GM19238 (cell line): ENCODE measurements around the gene OAF.

Experiments used
- DNase-seq: peaks from one replicate; pipeline ENCODE4 v3.0.0; 2011; ENCODE audit warnings: low spot score; ENCODE audit not compliant: insufficient read length

OAF gene

DNA sequence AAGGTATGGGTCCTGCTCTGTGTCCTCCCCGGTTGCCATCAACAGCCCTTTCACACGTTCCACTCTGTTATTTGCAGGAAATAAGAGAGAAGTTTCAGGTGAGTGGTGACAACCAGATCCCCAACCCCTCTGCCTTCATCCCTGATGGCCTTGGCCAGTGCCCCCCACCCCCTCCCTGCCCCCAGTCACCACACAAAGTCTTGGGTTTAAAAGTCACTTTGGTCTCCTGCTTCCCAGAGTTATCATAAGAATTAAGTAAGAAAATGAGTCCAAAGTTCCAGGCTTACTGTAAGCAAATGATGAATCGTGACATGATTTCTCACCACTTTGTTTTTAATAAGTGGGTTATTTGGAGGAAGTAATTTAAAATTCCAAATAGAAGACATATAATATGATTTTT, 9.2 kb upstream of the OAF start:
- no peak for DNase-seq

DNA sequence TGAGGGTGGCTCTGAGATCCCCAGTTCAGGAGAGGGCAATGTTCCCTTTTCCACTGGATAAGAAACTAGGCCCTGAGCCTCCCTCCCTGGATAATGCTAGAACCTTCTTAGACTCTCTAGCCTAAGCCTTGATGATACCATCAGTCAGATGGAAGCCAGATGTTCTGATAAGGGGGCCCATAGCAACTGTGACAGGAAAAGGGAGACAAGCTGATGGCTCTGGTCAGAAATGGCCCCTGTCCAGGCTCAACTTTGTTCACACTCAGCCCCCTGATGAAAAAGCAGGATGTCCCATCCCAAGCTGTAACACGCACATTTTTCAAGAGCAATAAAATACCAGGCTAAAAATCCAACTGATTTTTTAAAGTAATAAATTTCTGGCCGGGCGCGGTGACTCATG, 7.2 kb upstream of the OAF start:
- no peak for DNase-seq

GRCh38 chr11:120205596-120206161, 5.2 kb upstream of the OAF start:
- no peak for DNase-seq

- no peak for DNase-seq
Observed at GRCh38 chr11:120207512-120207911, 3.3 kb upstream of the OAF start.

DNA sequence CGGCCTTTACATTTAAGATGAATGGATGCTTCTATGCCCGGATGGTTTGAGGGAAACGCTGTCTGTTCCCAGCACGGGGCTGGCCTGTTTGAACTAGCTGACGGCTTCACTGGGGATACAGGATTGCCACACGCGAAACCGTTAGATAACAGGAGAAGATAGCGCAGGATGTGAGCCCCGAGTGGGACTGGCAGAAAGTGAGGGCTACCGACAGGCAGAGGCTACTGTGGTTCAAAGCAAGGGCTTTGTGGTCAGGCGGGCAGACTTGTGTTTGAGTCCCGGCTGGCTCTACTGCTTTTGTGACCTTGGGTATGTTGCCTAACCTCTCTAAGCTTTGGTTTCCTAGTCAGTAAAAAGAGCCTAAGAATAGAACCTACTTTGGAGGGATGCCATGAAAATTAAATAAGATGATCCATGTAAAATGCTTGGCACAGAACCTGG, 2.8 kb upstream of the OAF start:
- DNase-seq = no peak

DNA sequence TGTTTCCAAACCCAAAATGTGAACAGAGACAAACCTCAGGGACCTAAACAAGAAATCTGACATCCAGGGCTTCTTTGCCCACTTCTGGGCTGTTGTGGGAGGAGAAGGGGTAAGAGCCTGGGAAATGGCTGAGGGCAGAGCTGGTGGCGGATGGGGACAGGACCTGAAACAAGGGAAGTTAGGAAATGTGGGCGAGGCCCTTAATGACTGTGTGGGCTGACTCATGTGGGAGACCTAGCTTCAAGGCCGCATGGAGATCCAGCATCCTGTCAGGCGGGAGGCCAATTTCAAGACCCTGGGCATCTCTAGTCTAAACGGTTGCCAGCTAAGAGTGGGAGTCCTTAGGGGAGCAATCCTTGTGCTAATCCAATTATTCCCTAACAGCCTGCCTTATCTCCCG, 2.1 kb upstream of the OAF start:
- DNase-seq = no peak

DNA sequence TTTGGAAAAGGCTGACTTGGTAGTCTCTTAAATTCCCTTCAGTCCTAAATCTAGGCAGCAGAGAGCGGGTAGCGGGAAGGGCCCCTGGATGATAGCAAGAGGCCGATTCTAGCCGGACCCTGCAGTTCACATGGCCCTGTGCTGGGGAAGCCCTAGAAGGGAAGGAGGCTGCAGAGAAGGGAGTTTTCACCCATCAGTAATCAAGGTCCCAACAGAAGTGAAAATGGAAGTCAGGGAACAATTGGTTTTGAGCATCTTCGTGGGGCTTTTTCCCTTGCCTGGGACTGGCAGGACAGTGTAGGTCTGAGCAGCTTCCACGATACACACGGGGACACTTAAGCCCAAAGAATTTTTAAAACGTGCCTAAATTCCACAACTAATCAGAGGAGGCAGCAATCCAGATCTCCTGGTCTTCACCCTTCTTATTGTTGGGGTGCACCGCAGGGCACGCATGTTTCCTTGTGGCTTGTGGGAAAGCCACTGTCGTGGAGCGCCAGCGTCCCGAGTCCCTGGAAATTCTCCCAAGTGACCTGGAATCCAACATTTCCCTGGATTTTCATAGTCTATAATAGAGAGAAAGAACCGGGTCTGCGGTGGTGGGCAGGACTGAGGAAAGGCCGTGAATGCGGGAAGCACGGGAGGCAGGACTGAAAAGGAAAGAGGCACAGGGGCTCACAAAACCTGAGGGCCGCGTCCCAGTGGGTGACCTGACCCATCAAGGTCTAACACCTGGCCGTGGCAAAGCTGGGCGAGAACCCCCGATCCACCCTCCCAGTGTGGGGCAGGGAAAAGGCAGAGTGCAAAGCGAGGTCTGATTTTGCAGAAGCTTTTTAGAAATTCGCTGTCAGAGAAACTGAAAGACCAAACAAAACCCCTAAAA, 846 bp upstream of the OAF start:
- no peak for DNase-seq

DNA sequence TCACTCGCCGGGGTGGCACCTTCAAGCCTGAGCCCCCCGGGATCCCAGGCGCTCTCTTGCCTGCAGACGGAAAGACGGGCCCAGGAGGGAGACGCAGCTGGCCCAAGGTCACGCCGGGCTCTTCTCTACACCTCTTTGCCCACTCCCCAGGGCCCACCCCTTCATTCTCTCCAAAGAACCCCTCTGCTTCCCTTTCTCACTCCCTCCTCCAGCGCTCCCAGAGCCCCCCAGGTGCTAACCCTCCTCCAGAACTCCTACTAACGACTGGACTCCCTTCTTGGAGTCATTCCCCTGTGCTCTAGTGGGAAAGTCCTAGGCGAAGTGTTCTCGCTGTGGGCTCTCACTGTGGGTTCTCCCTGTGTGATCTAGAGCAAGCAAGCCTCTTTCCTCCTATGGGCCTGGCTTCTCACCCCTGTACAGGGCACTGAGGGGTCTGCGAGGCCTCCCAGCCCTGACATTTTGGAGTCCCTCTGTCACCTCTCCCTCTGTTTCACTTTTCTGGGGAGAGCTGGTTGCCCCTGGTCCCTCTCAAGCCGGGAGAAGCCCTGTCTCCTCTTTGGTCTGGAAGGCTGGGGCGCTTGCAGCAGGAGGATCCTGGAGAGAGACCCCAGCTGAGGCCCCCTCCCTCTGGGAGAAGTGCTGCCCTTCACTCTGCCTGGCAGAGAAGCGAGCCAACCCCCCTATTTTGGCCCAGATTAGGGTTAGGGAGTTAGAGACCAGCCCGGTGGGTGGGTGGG, 858 bp downstream of the OAF start:
- no peak for DNase-seq

DNA sequence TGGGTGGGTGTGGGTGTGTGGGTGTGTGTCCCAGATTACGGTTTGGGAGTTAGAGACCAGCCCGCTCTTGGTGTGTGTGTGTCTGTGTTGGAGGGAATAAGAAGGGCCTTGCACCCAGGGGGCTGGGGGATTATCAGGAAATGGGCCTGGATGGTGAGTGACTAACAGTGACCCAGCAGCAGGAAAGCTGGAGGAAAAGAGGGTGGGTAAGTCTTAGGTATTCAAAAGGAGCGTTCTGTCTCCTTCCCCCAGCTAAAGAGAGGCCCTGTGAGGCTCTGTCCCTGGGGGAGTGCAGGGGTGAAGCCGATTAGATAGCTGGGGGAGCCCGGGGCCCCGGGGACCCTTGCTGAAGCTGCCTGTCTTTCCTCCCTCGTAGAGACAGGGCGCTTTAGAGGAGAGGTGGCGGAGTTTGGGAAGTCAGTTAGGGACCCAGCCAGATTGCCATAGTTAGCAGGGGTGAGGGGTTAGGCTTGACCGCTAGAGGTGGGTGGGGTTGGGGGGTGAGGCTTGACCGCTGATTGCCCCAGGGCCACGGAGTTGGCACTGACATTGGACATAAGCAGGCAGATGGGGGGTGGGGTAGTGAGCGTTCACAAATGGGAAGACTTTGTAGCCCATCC, 1.5 kb downstream of the OAF start:
- no peak for DNase-seq

DNA sequence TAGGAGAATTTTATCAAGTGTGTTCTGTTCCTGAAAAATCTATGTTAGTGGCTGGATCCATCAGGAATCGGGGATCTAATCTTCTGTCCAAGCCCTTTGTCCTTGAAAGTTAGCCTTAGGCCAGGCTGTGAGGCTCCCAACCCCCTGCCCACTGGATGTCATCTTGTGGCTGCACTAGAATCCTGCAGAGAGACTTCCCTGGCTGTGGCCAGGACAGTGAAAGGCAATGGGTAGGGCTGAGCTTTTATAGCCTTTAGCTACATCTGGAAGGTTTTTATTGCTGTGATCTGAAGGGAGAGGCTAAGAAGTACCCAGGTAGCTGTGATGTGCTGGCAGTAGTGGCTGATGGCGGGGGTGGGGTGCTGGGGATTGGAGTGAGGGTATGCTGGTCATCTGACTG, 2.1 kb downstream of the OAF start:
- no peak for DNase-seq

- no peak for DNase-seq
Observed at GRCh38 chr11:120214581-120214980, 3.7 kb downstream of the OAF start.

GRCh38 chr11:120215634-120216033, 4.8 kb downstream of the OAF start:
- DNase-seq = no peak

DNA sequence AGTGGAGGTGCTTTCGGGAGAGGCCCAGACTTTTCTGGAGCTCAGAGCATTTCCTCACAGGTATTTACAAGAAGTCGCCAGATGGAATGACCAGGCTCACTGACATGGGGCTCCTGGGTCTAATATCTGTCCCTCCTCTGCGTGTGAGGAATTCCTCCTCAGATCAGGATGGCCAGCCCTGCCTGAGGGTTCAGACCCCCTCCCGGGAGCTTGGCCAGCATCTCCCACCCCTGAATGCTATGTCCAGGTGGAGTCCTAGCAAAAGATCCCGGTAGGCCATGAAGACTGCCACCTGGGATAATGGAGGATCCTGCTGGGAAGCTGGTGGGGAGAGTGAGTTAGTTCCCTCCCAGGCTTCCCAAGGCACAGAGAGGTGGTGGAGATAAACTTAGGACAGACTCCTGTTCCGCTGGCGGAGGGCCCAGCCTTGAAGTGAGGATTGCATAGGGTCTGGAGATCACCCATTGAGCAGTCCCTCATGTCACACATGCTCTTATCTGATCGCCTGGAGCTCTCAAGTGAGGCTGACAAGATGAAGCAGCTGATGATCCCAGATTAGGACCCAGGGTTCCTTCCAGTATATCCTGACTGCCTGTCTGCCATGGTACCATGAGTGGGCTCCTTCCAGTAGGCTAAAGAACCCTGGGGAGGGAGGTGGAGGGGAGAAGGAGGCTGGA, 5.7 kb downstream of the OAF start:
- DNase-seq = no peak

GRCh38 chr11:120217526-120217925, 6.7 kb downstream of the OAF start:
- DNase-seq = no peak

GRCh38 chr11:120217941-120218694, 7.3 kb downstream of the OAF start:
- no peak for DNase-seq

- no peak for DNase-seq
Observed at GRCh38 chr11:120218695-120219033, 7.8 kb downstream of the OAF start.

GRCh38 chr11:120219232-120219937, 8.6 kb downstream of the OAF start:
- no peak for DNase-seq

DNA sequence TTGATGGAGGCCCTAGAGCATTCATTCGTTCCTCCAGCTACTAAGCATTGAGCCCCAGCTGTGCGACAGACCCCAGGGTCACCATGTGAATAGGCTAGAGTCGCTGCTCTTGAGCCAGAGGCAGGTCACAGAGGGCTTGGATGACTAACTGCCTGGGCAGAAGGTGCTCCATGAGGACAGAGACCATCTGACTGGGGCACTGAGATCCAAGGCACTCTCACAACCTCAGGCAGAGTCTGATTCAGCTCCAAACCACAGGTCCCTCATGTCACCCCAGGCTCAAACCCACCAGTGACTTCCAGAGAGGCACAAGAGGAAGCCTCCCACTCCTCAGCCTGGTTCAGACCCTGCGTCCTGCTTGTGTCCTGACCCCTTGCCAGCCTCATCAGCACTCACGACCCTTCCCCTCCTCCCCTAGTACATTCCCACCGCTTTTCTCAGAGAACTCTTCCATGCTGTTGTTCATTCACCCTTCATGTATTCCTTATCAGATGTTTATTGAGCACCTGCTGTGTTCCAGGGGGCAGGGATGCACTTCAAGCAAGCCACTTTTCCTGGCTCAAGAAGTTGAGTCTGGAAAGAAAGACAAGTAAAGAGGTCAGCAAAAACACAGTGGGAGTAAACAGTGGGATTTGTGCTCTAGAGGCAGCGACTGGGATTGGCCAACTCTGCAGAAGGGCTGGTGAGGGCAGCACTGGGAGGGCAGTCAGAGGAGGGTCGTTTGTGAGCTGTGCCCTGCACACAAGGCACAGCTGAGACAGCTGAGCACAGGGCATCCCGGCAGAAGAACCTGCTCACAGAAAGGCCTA, 9.3 kb downstream of the OAF start:
- DNase-seq = no peak

- no peak for DNase-seq
Observed at GRCh38 chr11:120220747-120221037, 9.9 kb downstream of the OAF start.
